T-cell (primary cell): ENCODE data around the gene LAIR2. TPM values are rescaled to one million over a fixed set of nuclear protein-coding genes. Genes with fewer than 3 reads are reported as not detected.

ENCODE experiments used
- ATAC-seq, 4 experiments: fragments of 200-7000 bp in 3 of 4; fragments of 150-1000 bp in 1 of 4; cut with Tn5 transposase; replicated peaks in 1 of 4; 1 replicate in 3 of 4; 2 replicates in 1 of 4; pipeline ENCODE4 v1.10.0; 2021; ENCODE audit warnings: moderate library complexity in 3 of 4, mild to moderate bottlenecking in 2 of 4, moderate number of reproducible peaks in 1 of 4
- CTCF ChIA-PET, 2 donors: fragments of 300-600 bp; sonication (Branson Sonifier 250); formaldehyde crosslinking; loops; one replicate each; lab custom pipeline; 2022; ENCODE audit warnings: antibody characterized with exemption in 2 of 2; lab: Charles Lee
- POLR2A ChIA-PET, 2 donors: fragments of 300-600 bp; sonication (Branson Sonifier 250); formaldehyde crosslinking; loops; one replicate each; lab custom pipeline; 2022; ENCODE audit warnings: antibody characterized with exemption in 2 of 2; lab: Charles Lee
- DNase-seq, 35 experiments: peaks; one replicate each; pipeline versions ENCODE4 v3.0.0 to v3.0.0-alpha.2; 2013 to 2023
- H3K27ac ChIP-seq: one replicate; pipeline ENCODE4 v1.5.1; 2013; ENCODE audit warnings: low read length
- H3K27me3 ChIP-seq, 2 experiments: replicated peaks in 1 of 2; 1 replicate in 1 of 2; 2 replicates in 1 of 2; pipeline versions ENCODE4 v1.6.1 to v1.7.0; 2013; ENCODE audit warnings: low read length in 1 of 2, mixed read lengths in 1 of 2; ENCODE audit not compliant: control insufficient read depth in 2 of 2, insufficient read depth in 2 of 2; ENCODE audit errors: extremely low read depth in 1 of 2
- H3K36me3 ChIP-seq, 2 donors: 1 replicate in 1 of 2; 2 replicates in 1 of 2; pipeline versions ENCODE4 v1.6.1 to v1.7.0; 2013; ENCODE audit warnings: low read length in 1 of 2; ENCODE audit not compliant: control insufficient read depth in 2 of 2, insufficient read depth in 1 of 2; ENCODE audit errors: extremely low read depth in 1 of 2
- H3K4me1 ChIP-seq, 2 experiments: 1 replicate in 1 of 2; 2 replicates in 1 of 2; pipeline versions ENCODE4 v1.6.1 to v1.7.0; 2013; ENCODE audit warnings: low read length in 2 of 2, mixed read lengths in 1 of 2; ENCODE audit not compliant: insufficient read depth in 2 of 2, control insufficient read depth in 1 of 2; ENCODE audit errors: extremely low read depth in 1 of 2
- H3K4me3 ChIP-seq, 2 donors: 1 replicate in 1 of 2; 2 replicates in 1 of 2; pipeline versions ENCODE4 v1.5.1 to v1.7.0; 2013; ENCODE audit warnings: mild to moderate bottlenecking in 2 of 2, low read length in 1 of 2, moderate library complexity in 1 of 2; ENCODE audit not compliant: control insufficient read depth in 1 of 2; ENCODE audit errors: extremely low read depth in 1 of 2
- H3K9me3 ChIP-seq: 2 replicates; pipeline ENCODE4 v1.7.0; 2013
- H3K27ac Mint-ChIP-seq, 2 donors: one replicate each; pipeline ENCODE4 v1.8.0; 2020 to 2021; ENCODE audit warnings: mild to moderate bottlenecking in 2 of 2, mixed read lengths in 2 of 2
- H3K27me3 Mint-ChIP-seq, 2 donors: one replicate each; pipeline ENCODE4 v1.8.0; 2021 to 2022; ENCODE audit warnings: mixed read lengths in 2 of 2
- H3K36me3 Mint-ChIP-seq: one replicate; pipeline ENCODE4 v1.8.0; 2021; ENCODE audit warnings: mixed read lengths
- H3K4me1 Mint-ChIP-seq, 3 donors: one replicate each; pipeline ENCODE4 v1.8.0; 2020 to 2022; ENCODE audit warnings: mixed read lengths in 3 of 3, mild to moderate bottlenecking in 1 of 3
- H3K4me3 Mint-ChIP-seq, 3 donors: one replicate each; pipeline ENCODE4 v1.8.0; 2020 to 2022; ENCODE audit warnings: mild to moderate bottlenecking in 3 of 3, mixed read lengths in 3 of 3, moderate library complexity in 3 of 3
- H3K9me3 Mint-ChIP-seq, 3 donors: one replicate each; pipeline ENCODE4 v1.8.0; 2020 to 2022; ENCODE audit warnings: mixed read lengths in 3 of 3
- WGBS: methylation state at CpG from one replicate; pipeline ENCODE4 v1.1.5; 2013; ENCODE audit warnings: missing lambda C conversion rate; ENCODE audit not compliant: insufficient coverage; 5-methylcytosine and 5-hydroxymethylcytosine counted together
- total RNA-seq, 35 experiments: library from RNA in 6 of 35; stranded (reverse) in 6 of 35; fragments of 120-200 nt in 1 of 35; gene quantifications; one replicate each; pipeline versions ENCODE4 v1.2.1 to v1.2.4 and lab custom pipeline; 2013 to 2026

The LAIR2 gene
- total RNA-seq, 5 donors from 2014 or later (not counting 1 experiment from before 2014, with no cell fraction given), result 0.49 to 16.7 (median 1.3) TPM

GRCh38 chr19:54461613-54462012 is 41.0 kb upstream of the LAIR2 start:
- H3K9me3 Mint-ChIP-seq, result no peaks in the 10 kb centered on the region
- peaks cover 10 to 51% of the 10 kb centered on the region in 2 donors for H3K36me3 ChIP-seq
- H3K27me3 ChIP-seq, result peaks cover 0 to 6% of the 10 kb centered on the region in 2 experiments
- ATAC-seq (no peak), DNase-seq (no peak)
- H3K27ac Mint-ChIP-seq, result peak overlapping the region in 1 of 2 donors; percentile 44
- H3K36me3 Mint-ChIP-seq, result peaks cover 18% of the 10 kb centered on the region
- H3K4me3 Mint-ChIP-seq, result peak overlapping the region in 2 of 3 donors; percentile 51 to 85
- ChIA-PET POLR2A (interaction anchor here (0.5 to 1.1 kb wide), 4 partner anchors 9 to 28 kb away, joined by 3 to 7 read pairs (median 3); no protein-coding TSS in a partner anchor), CTCF (no interaction called here)
- WGBS, result no CpG with 5 or more reads among the region's 3 CpGs
- peaks cover 7 to 54% of the 10 kb centered on the region in 2 experiments for H3K4me1 ChIP-seq
- H3K4me1 Mint-ChIP-seq, result peaks cover 31 to 44% (median 41%) of the 10 kb centered on the region in 3 donors
- H3K27me3 Mint-ChIP-seq, result no peaks in the 10 kb centered on the region
- H3K4me3 ChIP-seq, result no peak overlapping the region
- H3K9me3 ChIP-seq, result no peaks in the 10 kb centered on the region
- no peak overlapping the region for H3K27ac ChIP-seq

- Histone ChIP-seq H3K4me1 (peaks cover 7 to 54% of the 10 kb centered on the region in 2 experiments), H3K4me3 (peak overlapping the region in 1 of 2 donors; percentile 83), H3K9me3 (no peaks in the 10 kb centered on the region), H3K27ac (peak overlapping the region; percentile 51), H3K27me3 (peaks cover 0 to 6% of the 10 kb centered on the region in 2 experiments), H3K36me3 (peaks cover 10 to 46% of the 10 kb centered on the region in 2 donors)
- WGBS, result 86% methylated on average over 13 of the region's 15 CpGs
- Mint-ChIP-seq H3K27ac (peak overlapping the region in 1 of 2 donors; percentile 44), H3K4me3 (peak overlapping the region in 1 of 3 donors; percentile 85), H3K4me1 (peaks cover 31 to 44% (median 41%) of the 10 kb centered on the region in 3 donors), H3K27me3 (no peaks in the 10 kb centered on the region), H3K36me3 (peaks cover 18% of the 10 kb centered on the region), H3K9me3 (no peaks in the 10 kb centered on the region)
- CTCF ChIA-PET, result no interaction called here
- POLR2A ChIA-PET, result interaction anchor here (0.5 to 1.9 kb wide), 4 partner anchors 9 to 29 kb away, joined by 3 to 7 read pairs (median 4); no protein-coding TSS in a partner anchor
- no peak for ATAC-seq
- DNase-seq, result peak in 1 of 35 experiments; percentile 8
Measured at GRCh38 chr19:54462047-54462654, 40.5 kb upstream of the LAIR2 start.

GRCh38 chr19:54462655-54463530 is 39.7 kb upstream of the LAIR2 start:
- Mint-ChIP-seq H3K9me3 (no peaks in the 10 kb centered on the region), H3K36me3 (peaks cover 17% of the 10 kb centered on the region), H3K27ac (peak overlapping the region; percentile 39 to 67), H3K27me3 (no peaks in the 10 kb centered on the region), H3K4me3 (peak overlapping the region; percentile 85 to 89 (median 85)), H3K4me1 (peaks cover 31 to 44% (median 41%) of the 10 kb centered on the region in 3 donors)
- WGBS, result 12% methylated on average over 91 of the region's 91 CpGs
- peaks cover 7 to 54% of the 10 kb centered on the region in 2 experiments for H3K4me1 ChIP-seq
- ATAC-seq (peak; percentile 38 to 66 (median 52)), DNase-seq (peak; percentile 41 to 84 (median 63))
- H3K4me3 ChIP-seq, result peak overlapping the region; percentile 19 to 83
- CTCF ChIA-PET, result interaction anchor here in 1 of 2 donors (0.6 to 1.0 kb wide), 3 partner anchors 14 to 98 kb away, joined by 3 read pairs; partner anchors contain the start of gene LENG8
- peak overlapping the region; percentile 72 for H3K27ac ChIP-seq
- peaks cover 0 to 6% of the 10 kb centered on the region in 2 experiments for H3K27me3 ChIP-seq
- peaks cover 4 to 38% of the 10 kb centered on the region in 2 donors for H3K36me3 ChIP-seq
- POLR2A ChIA-PET, result interaction anchor here in 1 of 2 donors (0.6 to 1.9 kb wide), 3 partner anchors 10 to 14 kb away, joined by 4 to 9 read pairs (median 7); partner anchors contain the start of gene LENG8
- no peaks in the 10 kb centered on the region for H3K9me3 ChIP-seq

GRCh38 chr19:54463531-54464043 is 39.0 kb upstream of the LAIR2 start, which contains the start of gene LENG9:
Gene LENG9, minus strand, starts transcription at chr19:54463778. Its CDS starts 252 bp downstream, at chr19:54463526.
- 0% methylated on average over 26 of the region's 41 CpGs for WGBS
- peaks cover 10% of the 10 kb centered on the region for H3K36me3 Mint-ChIP-seq
- Histone ChIP-seq H3K9me3 (no peaks in the 10 kb centered on the region), H3K36me3 (peaks cover 4 to 31% of the 10 kb centered on the region in 2 donors), H3K4me1 (peaks cover 7 to 48% of the 10 kb centered on the region in 2 experiments), H3K4me3 (peak within 1 kb of the TSS; percentile 83 to 85), H3K27me3 (peaks cover 0 to 6% of the 10 kb centered on the region in 2 experiments), H3K27ac (peak within 1 kb of the TSS; percentile 72)
- ATAC-seq, result peak; percentile 60 to 71 (median 68)
- H3K4me1 Mint-ChIP-seq, result peaks cover 25 to 38% (median 34%) of the 10 kb centered on the region in 3 donors
- peak within 1 kb of the TSS; percentile 85 to 89 (median 85) for H3K4me3 Mint-ChIP-seq
- peak within 1 kb of the TSS; percentile 89 to 90 for H3K27ac Mint-ChIP-seq
- H3K9me3 Mint-ChIP-seq, result no peaks in the 10 kb centered on the region
- CTCF ChIA-PET, result interaction anchor here in 1 of 2 donors (0.6 to 1.0 kb wide), 4 partner anchors 15 to 98 kb away, joined by 3 to 5 read pairs (median 3); partner anchors contain the start of gene LENG8
- POLR2A ChIA-PET, result interaction anchor here in 1 of 2 donors (0.6 to 1.9 kb wide), 3 partner anchors 10 to 15 kb away, joined by 4 to 9 read pairs (median 7); partner anchors contain the start of gene LENG8
- peak; percentile 66 to 99 (median 93) for DNase-seq
- H3K27me3 Mint-ChIP-seq, result peaks cover 0 to 4% of the 10 kb centered on the region in 2 donors

GRCh38 chr19:54464044-54464629 is 38.5 kb upstream of the LAIR2 start:
- Histone ChIP-seq H3K36me3 (peaks cover 4 to 26% of the 10 kb centered on the region in 2 donors), H3K4me3 (peak overlapping the region; percentile 83 to 85), H3K27me3 (peaks cover 0 to 6% of the 10 kb centered on the region in 2 experiments), H3K27ac (peak overlapping the region; percentile 72), H3K9me3 (no peaks in the 10 kb centered on the region), H3K4me1 (peaks cover 7 to 42% of the 10 kb centered on the region in 2 experiments)
- H3K4me3 Mint-ChIP-seq, result peak overlapping the region; percentile 85 to 89 (median 85)
- peaks cover 0 to 10% of the 10 kb centered on the region in 2 donors for H3K27me3 Mint-ChIP-seq
- DNase-seq (peak in 31 of 35 experiments; percentile 49 to 91 (median 79)), ATAC-seq (peak; percentile 34 to 60 (median 48))
- H3K4me1 Mint-ChIP-seq, result peaks cover 20 to 32% (median 29%) of the 10 kb centered on the region in 3 donors
- H3K9me3 Mint-ChIP-seq, result no peaks in the 10 kb centered on the region
- H3K27ac Mint-ChIP-seq, result peak overlapping the region; percentile 89 to 90
- ChIA-PET CTCF (interaction anchor here in 1 of 2 donors (0.6 to 1.0 kb wide), 3 partner anchors 15 to 20 kb away, joined by 3 to 5 read pairs (median 3); partner anchors contain the start of gene LENG8), POLR2A (interaction anchor here in 1 of 2 donors (1.0 to 1.9 kb wide), 2 partner anchors 11 to 15 kb away, joined by 4 to 9 read pairs; partner anchors contain the start of gene LENG8)
- WGBS, result under 1% methylated on average over 25 of the region's 26 CpGs
- peaks cover 5% of the 10 kb centered on the region for H3K36me3 Mint-ChIP-seq
